ENCODE measurements around the gene ZXDB.
"Not testable (repeated sequence)": the region's sequence is repeated elsewhere in the genome, so short reads cannot be mapped to it uniquely, and the experiment has no call there.

The ZXDB gene
- long read RNA-seq, result 0 reads

GRCh38 chrX:57591284-57592159 is at the start of gene ZXDB:
ZXDB (plus strand) TSS chrX:57592011; CDS start chrX:57592049, 38 bp downstream.
- Histone ChIP-seq H3K4me3 (replicated peaks; ENCODE audit: insufficient read depth, low read length) (peak within 1 kb of the TSS; percentile 34), H3K27ac (replicated peaks) (peak within 1 kb of the TSS; percentile 72)
- H3K27me3 ChIP-seq (ENCODE audit: insufficient read depth, poor library complexity, severe bottlenecking); DNase-seq (ENCODE audit: low read depth in 1 of 2, low spot score in 1 of 2): not testable (repeated sequence)

DNA sequence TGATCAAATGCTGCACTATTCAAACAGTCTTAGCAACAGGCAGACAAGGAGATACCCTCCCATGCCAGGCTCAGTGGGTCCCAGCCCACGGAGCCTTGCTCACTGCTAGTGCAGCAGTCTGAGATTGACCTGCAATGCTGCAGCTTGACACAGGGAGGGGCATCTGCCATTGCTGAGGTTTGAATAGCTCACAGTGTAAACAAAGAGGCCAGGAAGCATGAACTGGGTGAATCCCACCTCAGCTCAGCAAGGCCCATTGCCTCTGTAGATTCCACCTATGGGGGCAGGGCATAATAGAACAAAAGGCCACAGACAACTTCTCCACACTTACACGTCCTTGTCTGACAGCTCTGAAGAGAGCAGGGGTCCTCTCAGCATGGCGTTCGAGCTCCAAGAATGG is 26.6 kb upstream of the ZXDB start:
- no peak for DNase-seq (ENCODE audit: low read depth in 1 of 2, low spot score in 1 of 2)
- no peak for TF ChIP-seq POLR2AphosphoS5 (IDR thresholded peaks at IDR 0.05; ENCODE audit: low read depth)
- H3K27ac ChIP-seq (replicated peaks), result no peak overlapping the region
- no peaks in the 10 kb centered on the region for H3K27me3 ChIP-seq (ENCODE audit: insufficient read depth, poor library complexity, severe bottlenecking)
- H3K4me3 ChIP-seq (replicated peaks; ENCODE audit: insufficient read depth, low read length), result no peak overlapping the region

- Histone ChIP-seq H3K27ac (replicated peaks) (no peak overlapping the region), H3K4me3 (replicated peaks; ENCODE audit: insufficient read depth, low read length) (no peak overlapping the region), H3K27me3 (ENCODE audit: insufficient read depth, poor library complexity, severe bottlenecking) (no peaks in the 10 kb centered on the region)
- DNase-seq (ENCODE audit: low read depth in 1 of 2, low spot score in 1 of 2), result peak in 1 of 2 experiments; percentile 27
- TF ChIP-seq CTCF (IDR thresholded peaks at IDR 0.05; ENCODE audit: insufficient read depth, low read length) (no peak), SPI1 (IDR thresholded peaks at IDR 0.05; ENCODE audit: borderline replicate concordance, low read depth) (no peak), POLR2AphosphoS5 (IDR thresholded peaks at IDR 0.05; ENCODE audit: low read depth) (no peak), GABPA (IDR thresholded peaks at IDR 0.05; ENCODE audit: low read depth) (no peak)
- TF ChIP-seq, protein P1, sequence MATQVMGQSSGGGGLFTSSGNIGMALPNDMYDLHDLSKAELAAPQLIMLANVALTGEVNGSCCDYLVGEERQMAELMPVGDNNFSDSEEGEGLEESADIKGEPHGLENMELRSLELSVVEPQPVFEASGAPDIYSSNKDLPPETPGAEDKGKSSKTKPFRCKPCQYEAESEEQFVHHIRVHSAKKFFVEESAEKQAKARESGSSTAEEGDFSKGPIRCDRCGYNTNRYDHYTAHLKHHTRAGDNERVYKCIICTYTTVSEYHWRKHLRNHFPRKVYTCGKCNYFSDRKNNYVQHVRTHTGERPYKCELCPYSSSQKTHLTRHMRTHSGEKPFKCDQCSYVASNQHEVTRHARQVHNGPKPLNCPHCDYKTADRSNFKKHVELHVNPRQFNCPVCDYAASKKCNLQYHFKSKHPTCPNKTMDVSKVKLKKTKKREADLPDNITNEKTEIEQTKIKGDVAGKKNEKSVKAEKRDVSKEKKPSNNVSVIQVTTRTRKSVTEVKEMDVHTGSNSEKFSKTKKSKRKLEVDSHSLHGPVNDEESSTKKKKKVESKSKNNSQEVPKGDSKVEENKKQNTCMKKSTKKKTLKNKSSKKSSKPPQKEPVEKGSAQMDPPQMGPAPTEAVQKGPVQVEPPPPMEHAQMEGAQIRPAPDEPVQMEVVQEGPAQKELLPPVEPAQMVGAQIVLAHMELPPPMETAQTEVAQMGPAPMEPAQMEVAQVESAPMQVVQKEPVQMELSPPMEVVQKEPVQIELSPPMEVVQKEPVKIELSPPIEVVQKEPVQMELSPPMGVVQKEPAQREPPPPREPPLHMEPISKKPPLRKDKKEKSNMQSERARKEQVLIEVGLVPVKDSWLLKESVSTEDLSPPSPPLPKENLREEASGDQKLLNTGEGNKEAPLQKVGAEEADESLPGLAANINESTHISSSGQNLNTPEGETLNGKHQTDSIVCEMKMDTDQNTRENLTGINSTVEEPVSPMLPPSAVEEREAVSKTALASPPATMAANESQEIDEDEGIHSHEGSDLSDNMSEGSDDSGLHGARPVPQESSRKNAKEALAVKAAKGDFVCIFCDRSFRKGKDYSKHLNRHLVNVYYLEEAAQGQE (IDR thresholded peaks at IDR 0.05; ENCODE audit: insufficient replicate concordance, low read depth), result no peak
These were observed 18.1 kb upstream of the ZXDB start for GRCh38 chrX:57573754-57574153.

DNA sequence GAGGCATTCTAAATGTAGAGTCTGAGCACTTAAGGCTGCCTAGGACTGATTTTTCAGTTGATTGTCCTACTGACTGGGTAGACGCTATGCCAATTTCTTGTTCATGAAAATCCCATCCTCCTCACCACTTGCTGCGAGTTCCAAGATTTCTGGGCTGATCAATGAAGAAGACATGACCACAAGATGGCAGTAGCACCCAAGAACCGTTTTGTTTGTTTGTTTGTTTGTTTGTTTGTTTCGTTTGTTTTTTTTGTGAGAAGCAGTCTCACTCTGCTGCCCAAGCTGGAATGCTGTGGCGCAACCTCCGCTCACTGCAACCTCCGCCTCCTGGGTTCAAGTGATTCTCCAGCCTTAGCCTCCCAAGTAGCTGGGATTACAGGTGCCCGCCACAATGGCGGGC is 8.9 kb upstream of the ZXDB start:
- H3K27ac ChIP-seq (replicated peaks); H3K27me3 ChIP-seq (ENCODE audit: insufficient read depth, poor library complexity, severe bottlenecking): not testable (repeated sequence)

GRCh38 chrX:57583477-57583876 is 8.3 kb upstream of the ZXDB start:
- Histone ChIP-seq H3K27ac (replicated peaks) (no peak overlapping the region), H3K4me3 (replicated peaks; ENCODE audit: insufficient read depth, low read length) (no peak overlapping the region), H3K27me3 (ENCODE audit: insufficient read depth, poor library complexity, severe bottlenecking) (no peaks in the 10 kb centered on the region)
- TF ChIP-seq SPI1 (IDR thresholded peaks at IDR 0.05; ENCODE audit: borderline replicate concordance, low read depth) (no peak), POLR2AphosphoS5 (IDR thresholded peaks at IDR 0.05; ENCODE audit: low read depth) (no peak), CTCF (IDR thresholded peaks at IDR 0.05; ENCODE audit: insufficient read depth, low read length) (no peak), GABPA (IDR thresholded peaks at IDR 0.05; ENCODE audit: low read depth) (no peak)
- TF ChIP-seq, protein P1 (IDR thresholded peaks at IDR 0.05; ENCODE audit: insufficient replicate concordance, low read depth), result no peak
- DNase-seq (ENCODE audit: low read depth in 1 of 2, low spot score in 1 of 2), result no peak

More for the DNA sequence above, 8.9 kb upstream of the ZXDB start:
- DNase-seq (ENCODE audit: low read depth in 1 of 2, low spot score in 1 of 2); H3K4me3 ChIP-seq (replicated peaks; ENCODE audit: insufficient read depth, low read length): not testable (repeated sequence)
